NCI-H2227 (cell line): ENCODE results near the gene LRP5.

Experiments
- DNase-seq: peaks from one replicate; lab custom pipeline; 2025; ENCODE audit not compliant: unreplicated experiment; lab: John Stamatoyannopoulos, UW

LRP5 gene

GRCh38 chr11:68497761-68498160, 185.4 kb downstream of the LRP5 start:
- DNase-seq, result no peak

- no peak for DNase-seq
Observed at GRCh38 chr11:68498321-68498720, 185.9 kb downstream of the LRP5 start.
